Right ventricle myocardium inferior (tissue), 1 donor: ENCODE data around the gene WBP2NL. TPM values are rescaled to one million over a fixed set of nuclear protein-coding genes. Genes with fewer than 3 reads are reported as not detected.
A peak's percentile ranks its signal among the peaks of the same experiment; 100 is the strongest.
"Not testable (repeated sequence)": the region's sequence is repeated elsewhere in the genome, so short reads cannot be mapped to it uniquely, and the experiment has no call there.

Experiments used
- ATAC-seq: fragments of 200-7000 bp; cut with Tn5 transposase; one replicate; pipeline ENCODE4 v1.9.1; 2020; ENCODE audit warnings: mild to moderate bottlenecking, moderate library complexity
- DNase-seq: peaks from one replicate; pipeline ENCODE4 v3.0.0; 2021; ENCODE audit errors: missing footprints
- intact Hi-C: fragments of 100-400 bp; cut with DNase I; formaldehyde crosslinking; loops from one replicate; pipeline ENCODE4 v1.11.0; 2022
- total RNA-seq: library from RNA; stranded (reverse); fragmentation: NEBNext Ultra II Directional; extraction: Animal tissue kit (Norgen Biotek cat#: 25700); gene quantifications from one replicate; pipeline ENCODE4 v1.2.1, GENCODE V29; 2021
- donor health status: DM: no; HTN: yes; CAD: no; lungs with severe emphysema.

The WBP2NL gene
- total RNA-seq, 1 donor from 2014 or later, result 0.24 TPM

- ATAC-seq (no peak), DNase-seq (no peak)
- intact Hi-C loops, result no loop called here
Measured at GRCh38 chr22:42066937-42067336, 68.3 kb downstream of the WBP2NL start.

DNA sequence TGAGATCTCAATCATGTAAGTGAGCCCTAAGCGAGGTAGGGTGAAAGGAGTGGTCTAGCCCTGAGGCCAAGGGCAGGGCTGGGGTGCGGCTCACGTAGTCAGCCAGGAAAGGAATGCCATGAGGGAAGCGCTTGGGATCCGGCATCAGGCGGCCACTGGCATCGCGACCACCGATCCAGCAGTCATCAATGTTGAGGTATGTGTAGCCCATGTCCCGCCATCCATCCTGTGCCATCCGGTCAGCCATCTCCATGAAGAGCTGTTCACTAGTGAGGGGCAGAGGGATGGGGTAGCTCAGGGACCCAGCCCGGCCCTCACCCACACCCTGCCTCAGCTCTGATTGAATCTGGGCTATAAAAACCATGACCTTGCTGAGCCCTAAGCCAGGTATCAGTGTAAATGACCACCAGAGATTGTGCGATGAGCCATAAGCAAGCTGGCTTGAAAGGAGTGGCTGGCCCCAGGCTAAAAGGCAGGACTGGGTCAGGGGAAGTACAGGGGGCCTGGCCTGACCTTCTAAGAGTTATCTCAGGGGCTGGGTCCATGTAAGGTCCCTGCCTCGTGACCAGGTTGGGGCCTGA lies 69.2 kb downstream of the WBP2NL start:
- no peak for ATAC-seq
- no peak for DNase-seq
- intact Hi-C loops, result no loop called here

DNA sequence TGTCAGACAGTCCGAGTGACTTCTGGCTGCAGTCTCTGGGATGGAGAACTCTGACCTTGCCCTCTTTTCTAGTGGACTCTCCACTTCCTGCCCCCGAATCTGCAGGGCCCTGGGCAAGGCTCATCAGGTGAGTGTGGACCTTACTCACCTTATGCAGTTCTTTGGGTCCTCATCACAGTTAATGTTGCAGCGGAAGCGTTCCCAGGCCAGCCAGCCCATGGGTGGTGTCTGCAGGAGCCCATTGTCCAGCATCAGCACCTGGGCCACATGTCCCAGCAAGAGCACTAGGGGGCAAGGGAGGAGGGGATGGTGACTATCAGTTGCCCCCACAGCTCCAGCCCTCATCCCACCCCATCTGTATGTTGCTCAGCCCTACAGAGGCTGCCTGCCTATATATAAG lies 69.7 kb downstream of the WBP2NL start:
- intact Hi-C loops, result no loop called here
- no peak for ATAC-seq
- no peak for DNase-seq

- intact Hi-C loops, result no loop called here
- no peak for DNase-seq
- peak; percentile 3 for ATAC-seq
Measured at GRCh38 chr22:42069801-42070516, 71.4 kb downstream of the WBP2NL start.

- intact Hi-C loops, result no loop called here
Measured at GRCh38 chr22:42070517-42071422, 72.2 kb downstream of the WBP2NL start, which contains the start of gene NAGA. NAGA (minus strand) TSS chr22:42070812; CDS start chr22:42070297, 515 bp downstream.

DNA sequence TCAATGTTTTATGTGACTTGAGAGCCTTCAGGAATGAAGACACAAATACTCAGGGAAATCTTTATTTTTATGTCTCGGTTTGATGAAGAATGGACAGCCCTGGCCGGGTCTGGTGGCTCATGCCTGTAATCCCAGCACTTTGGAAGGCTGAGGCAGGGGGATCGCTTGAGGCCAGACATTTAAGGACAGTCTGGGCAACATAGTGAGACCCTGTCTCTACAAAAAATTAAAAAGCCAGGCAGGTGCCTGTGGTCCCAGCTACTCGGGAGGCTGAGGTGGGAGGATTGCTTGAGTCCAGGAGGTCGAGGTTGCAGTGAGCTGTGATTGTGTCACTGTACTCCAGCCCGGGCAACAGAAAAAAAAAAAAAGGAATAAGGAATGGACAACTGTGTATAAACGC lies 72.9 kb downstream of the WBP2NL start:
- ATAC-seq, intact Hi-C loops, DNase-seq: not testable (repeated sequence)

More at GRCh38 chr22:42070517-42071422, 72.2 kb downstream of the WBP2NL start, which contains the start of gene NAGA:
- ATAC-seq (peak; percentile 95), DNase-seq (peak; percentile 99)

- intact Hi-C loops, result no loop called here
- ATAC-seq (peak; percentile 8), DNase-seq (no peak)
Measured at GRCh38 chr22:42072606-42073330, 74.2 kb downstream of the WBP2NL start.

GRCh38 chr22:42073621-42074041 lies 75.0 kb downstream of the WBP2NL start:
- no peak for ATAC-seq
- intact Hi-C loops, result no loop called here
- DNase-seq, result no peak

GRCh38 chr22:42074132-42074811 lies 75.7 kb downstream of the WBP2NL start, which contains the start of gene PHETA2:
PHETA2 (plus strand) TSS chr22:42074248; CDS start chr22:42077294, 3,046 bp downstream.
- ATAC-seq, result no peak
- intact Hi-C loops, result no loop called here
- peak; percentile 80 for DNase-seq

- intact Hi-C loops, result no loop called here
- no peak for ATAC-seq
Measured at GRCh38 chr22:42074846-42075676, 76.5 kb downstream of the WBP2NL start.

GRCh38 chr22:42076764-42077485 lies 78.3 kb downstream of the WBP2NL start:
- intact Hi-C loops, result no loop called here
- no peak for DNase-seq
- no peak for ATAC-seq

More at GRCh38 chr22:42074846-42075676, 76.5 kb downstream of the WBP2NL start:
- no peak for DNase-seq

DNA sequence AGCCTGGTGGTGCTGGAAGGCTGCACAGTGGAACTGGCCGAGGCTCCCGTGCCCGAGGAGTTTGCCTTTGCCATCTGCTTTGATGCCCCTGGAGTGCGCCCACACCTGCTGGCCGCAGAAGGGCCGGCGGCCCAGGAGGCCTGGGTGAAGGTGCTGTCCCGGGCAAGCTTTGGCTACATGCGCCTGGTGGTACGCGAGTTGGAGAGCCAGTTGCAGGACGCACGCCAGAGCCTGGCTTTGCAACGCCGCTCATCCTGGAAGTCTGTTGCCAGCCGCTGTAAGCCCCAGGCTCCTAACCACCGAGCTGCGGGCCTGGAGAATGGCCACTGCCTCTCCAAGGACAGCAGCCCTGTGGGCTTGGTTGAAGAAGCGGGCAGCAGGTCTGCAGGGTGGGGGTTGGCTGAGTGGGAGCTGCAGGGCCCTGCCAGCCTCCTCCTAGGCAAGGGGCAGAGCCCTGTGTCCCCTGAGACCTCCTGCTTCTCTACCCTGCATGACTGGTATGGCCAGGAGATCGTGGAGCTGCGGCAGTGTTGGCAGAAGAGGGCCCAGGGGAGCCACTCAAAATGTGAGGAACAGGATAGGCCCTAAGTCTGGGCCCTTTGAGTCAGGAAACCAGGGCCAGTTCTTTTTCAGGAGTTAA lies 79.0 kb downstream of the WBP2NL start:
- intact Hi-C loops, result no loop called here
- DNase-seq (no peak), ATAC-seq (no peak)
